Prostate gland (tissue), 2 donors: ENCODE measurements around the gene FUT8. TPM values are rescaled to one million over a fixed set of nuclear protein-coding genes. Genes with fewer than 3 reads are reported as not detected.

ENCODE experiments used
- DNase-seq: peaks from one replicate; pipeline ENCODE4 v3.0.0-alpha.2; 2019; ENCODE audit warnings: low spot score
- H3K27ac ChIP-seq, 2 donors: fragments of 200-600 bp; sonication (generic); 2 replicates each; pipeline ENCODE4 v1.5.1; 2017 to 2019
- H3K27me3 ChIP-seq: fragments of 200-600 bp; sonication (generic); replicated peaks from 2 replicates; pipeline ENCODE4 v1.5.1; 2019; ENCODE audit not compliant: insufficient read depth
- H3K36me3 ChIP-seq, 2 donors: fragments of 200-600 bp; sonication (generic); 1 replicate in 1 of 2; 2 replicates in 1 of 2; pipeline versions ENCODE4 v1.5.1 to v1.8.1; 2017 to 2019
- H3K4me1 ChIP-seq: fragments of 200-600 bp; sonication (generic); replicated peaks from 2 replicates; pipeline ENCODE4 v1.5.1; 2019
- H3K4me3 ChIP-seq, 2 donors: fragments of 200-600 bp; sonication (generic); 2 replicates each; pipeline ENCODE4 v1.5.1; 2017 to 2019
- H3K9me3 ChIP-seq: fragments of 200-600 bp; sonication (generic); 2 replicates; pipeline ENCODE4 v1.5.1; 2017
- POLR2A ChIP-seq: fragments of 450-650 bp; IDR thresholded peaks from one replicate; pipeline ENCODE4 v1.6.1; 2016; ENCODE audit warnings: antibody characterized with exemption, mild to moderate bottlenecking
- POLR2AphosphoS5 ChIP-seq: sonication (generic); formaldehyde crosslinking; IDR thresholded peaks from one replicate; pipeline ENCODE4 v1.6.1; 2017; ENCODE audit warnings: antibody characterized with exemption
- WGBS: methylation state at CpG from one replicate; pipeline ENCODE4 v1.1.5; 2018; 5-methylcytosine and 5-hydroxymethylcytosine counted together
- intact Hi-C: fragments of 100-400 bp; cut with DNase I; formaldehyde crosslinking; loops from one replicate; pipeline ENCODE4 v1.14.2; 2022
- total RNA-seq, 2 donors: library from RNA; depleted of rRNA; stranded (reverse); fragments of >200 nt; gene quantifications; one replicate each; pipeline ENCODE4 v1.1.0, GENCODE V29; 2016
- TF ChIP-seq, protein P1 (sequence below), 4 experiments: fragments of 200-600 bp in 2 of 4; fragments of 450-650 bp in 2 of 4; sonication (generic) in 2 of 4; IDR thresholded peaks; 1 replicate in 3 of 4; 2 replicates in 1 of 4; pipeline ENCODE4 v1.5.1; 2016 to 2019; ENCODE audit warnings: antibody characterized with exemption in 4 of 4, mild to moderate bottlenecking in 2 of 4, moderate library complexity in 2 of 4

The FUT8 gene
- total RNA-seq, 2 donors from 2014 or later = 12.4 to 27.9 TPM

DNA sequence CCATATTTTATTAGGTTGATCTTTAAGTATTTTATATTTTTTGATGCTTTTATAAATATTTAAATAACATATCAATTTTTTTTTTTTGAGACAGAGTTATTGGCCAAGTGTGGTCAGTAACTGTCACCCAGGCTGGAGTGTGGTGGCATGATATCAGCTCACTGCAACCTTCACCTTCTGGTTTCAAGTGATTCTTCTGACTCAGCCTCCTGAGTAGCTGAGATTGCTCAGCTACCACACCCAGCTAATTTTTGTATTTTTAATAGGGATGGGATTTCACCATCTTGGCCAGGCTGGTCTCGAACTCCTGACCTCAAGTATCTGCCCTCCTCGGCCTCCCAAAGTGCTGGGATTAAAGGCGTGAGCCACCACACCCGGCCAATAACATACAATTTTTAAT, 71.1 kb downstream of the FUT8 start:
- intact Hi-C loops = no loop called here
- Histone ChIP-seq H3K36me3 (no peaks in the 10 kb centered on the region), H3K4me1 (no peaks in the 10 kb centered on the region), H3K4me3 (no peak overlapping the region), H3K27me3 (no peaks in the 10 kb centered on the region), H3K27ac (no peak overlapping the region), H3K9me3 (no peaks in the 10 kb centered on the region)
- DNase-seq = no peak
- TF ChIP-seq, protein P1, sequence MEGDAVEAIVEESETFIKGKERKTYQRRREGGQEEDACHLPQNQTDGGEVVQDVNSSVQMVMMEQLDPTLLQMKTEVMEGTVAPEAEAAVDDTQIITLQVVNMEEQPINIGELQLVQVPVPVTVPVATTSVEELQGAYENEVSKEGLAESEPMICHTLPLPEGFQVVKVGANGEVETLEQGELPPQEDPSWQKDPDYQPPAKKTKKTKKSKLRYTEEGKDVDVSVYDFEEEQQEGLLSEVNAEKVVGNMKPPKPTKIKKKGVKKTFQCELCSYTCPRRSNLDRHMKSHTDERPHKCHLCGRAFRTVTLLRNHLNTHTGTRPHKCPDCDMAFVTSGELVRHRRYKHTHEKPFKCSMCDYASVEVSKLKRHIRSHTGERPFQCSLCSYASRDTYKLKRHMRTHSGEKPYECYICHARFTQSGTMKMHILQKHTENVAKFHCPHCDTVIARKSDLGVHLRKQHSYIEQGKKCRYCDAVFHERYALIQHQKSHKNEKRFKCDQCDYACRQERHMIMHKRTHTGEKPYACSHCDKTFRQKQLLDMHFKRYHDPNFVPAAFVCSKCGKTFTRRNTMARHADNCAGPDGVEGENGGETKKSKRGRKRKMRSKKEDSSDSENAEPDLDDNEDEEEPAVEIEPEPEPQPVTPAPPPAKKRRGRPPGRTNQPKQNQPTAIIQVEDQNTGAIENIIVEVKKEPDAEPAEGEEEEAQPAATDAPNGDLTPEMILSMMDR (IDR thresholded peaks at IDR 0.05) = no peak
- TF ChIP-seq POLR2AphosphoS5 = no peak
- TF ChIP-seq POLR2A = no peak
- WGBS = 92% methylated on average over 4 of the region's 4 CpGs

DNA sequence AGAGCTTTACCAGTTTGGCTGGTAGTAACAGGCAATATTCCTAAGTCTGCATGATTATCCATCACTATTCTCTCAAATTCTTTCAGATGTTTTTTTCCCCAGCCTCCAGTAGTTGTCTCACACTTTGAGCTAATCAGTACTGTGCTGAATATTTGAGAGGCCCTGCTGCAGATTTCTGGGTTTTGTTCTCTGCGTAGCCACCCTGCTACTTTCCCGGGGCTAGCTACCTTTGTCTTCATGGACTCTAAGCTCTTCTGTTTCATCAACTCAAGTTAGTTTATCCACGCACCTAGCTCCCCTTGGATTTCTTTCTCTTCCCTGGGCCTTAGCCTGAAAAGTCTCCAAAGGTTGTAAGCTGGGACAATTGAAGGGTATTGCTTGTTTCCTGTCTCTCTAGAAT, 73.0 kb downstream of the FUT8 start:
- 82% methylated on average over 3 of the region's 3 CpGs for WGBS
- TF ChIP-seq POLR2AphosphoS5 = no peak
- TF ChIP-seq, protein P1 (IDR thresholded peaks at IDR 0.05) = no peak
- no peak for TF ChIP-seq POLR2A
- Histone ChIP-seq H3K9me3 (no peaks in the 10 kb centered on the region), H3K27me3 (no peaks in the 10 kb centered on the region), H3K4me3 (no peak overlapping the region), H3K27ac (no peak overlapping the region), H3K36me3 (no peaks in the 10 kb centered on the region), H3K4me1 (no peaks in the 10 kb centered on the region)
- intact Hi-C loops = no loop called here
- DNase-seq = no peak

- intact Hi-C loops = no loop called here
- Histone ChIP-seq H3K4me3 (no peak overlapping the region), H3K27ac (no peak overlapping the region), H3K27me3 (no peaks in the 10 kb centered on the region), H3K36me3 (no peaks in the 10 kb centered on the region), H3K9me3 (no peaks in the 10 kb centered on the region), H3K4me1 (no peaks in the 10 kb centered on the region)
- DNase-seq = no peak
- no peak for TF ChIP-seq POLR2AphosphoS5
- no peak for TF ChIP-seq POLR2A
- TF ChIP-seq, protein P1 (IDR thresholded peaks at IDR 0.05) = no peak
These were observed 74.3 kb downstream of the FUT8 start for GRCh38 chr14:65486863-65487262.

GRCh38 chr14:65487783-65488494, 75.4 kb downstream of the FUT8 start:
- H3K9me3 ChIP-seq = no peaks in the 10 kb centered on the region
- no peak for TF ChIP-seq POLR2A
- TF ChIP-seq POLR2AphosphoS5 = no peak
- WGBS = 99% methylated on average over 4 of the region's 4 CpGs
- H3K4me3 ChIP-seq = no peak overlapping the region
- no peak for DNase-seq
- H3K27ac ChIP-seq = no peak overlapping the region
- no peaks in the 10 kb centered on the region for H3K4me1 ChIP-seq
- intact Hi-C loops = no loop called here
- no peaks in the 10 kb centered on the region for H3K27me3 ChIP-seq
- H3K36me3 ChIP-seq = no peaks in the 10 kb centered on the region

GRCh38 chr14:65491274-65491673, 78.7 kb downstream of the FUT8 start:
- intact Hi-C loops = no loop called here
- WGBS = 90% methylated on average over 1 of the region's 1 CpG
- H3K27ac ChIP-seq = no peak overlapping the region
- TF ChIP-seq POLR2A (no peak), POLR2AphosphoS5 (no peak)
- TF ChIP-seq, protein P1 (IDR thresholded peaks at IDR 0.05) = no peak
- no peaks in the 10 kb centered on the region for H3K36me3 ChIP-seq
- DNase-seq = no peak
- H3K4me3 ChIP-seq = no peak overlapping the region
- no peaks in the 10 kb centered on the region for H3K9me3 ChIP-seq
- H3K27me3 ChIP-seq = no peaks in the 10 kb centered on the region
- no peaks in the 10 kb centered on the region for H3K4me1 ChIP-seq
